Endodermal cell (in vitro differentiated cells): Measurements from ENCODE around the gene PLXNA2. TPM values are rescaled to one million over a fixed set of nuclear protein-coding genes. Genes with fewer than 3 reads are reported as not detected.

ENCODE experiments used
- DNase-seq: peaks from one replicate; pipeline ENCODE4 v3.0.0-alpha.2; 2017
- H3K27ac ChIP-seq: 2 replicates; pipeline ENCODE4 v1.5.1; 2013; ENCODE audit warnings: mild to moderate bottlenecking, low read depth, low read length, moderate library complexity
- H3K27me3 ChIP-seq: 2 replicates; pipeline ENCODE4 v1.6.1; 2013; ENCODE audit warnings: mild to moderate bottlenecking, low read length, moderate library complexity; ENCODE audit not compliant: insufficient read depth, control insufficient read depth, poor library complexity, severe bottlenecking
- H3K36me3 ChIP-seq: 2 replicates; pipeline ENCODE4 v1.7.0; 2013; ENCODE audit warnings: mild to moderate bottlenecking, low read length, moderate library complexity; ENCODE audit not compliant: control insufficient read depth, insufficient read depth
- H3K4me1 ChIP-seq: one replicate; pipeline ENCODE4 v1.7.0; 2013; ENCODE audit warnings: low read length; ENCODE audit not compliant: control insufficient read depth, insufficient read depth
- H3K4me3 ChIP-seq: 2 replicates; pipeline ENCODE4 v1.5.1; 2013; ENCODE audit warnings: mild to moderate bottlenecking, low read length, moderate library complexity
- H3K9ac ChIP-seq: 2 replicates; pipeline ENCODE4 v1.6.1; 2013; ENCODE audit warnings: mild to moderate bottlenecking, low read length, moderate library complexity; ENCODE audit not compliant: poor library complexity, severe bottlenecking; ENCODE audit errors: extremely low read depth
- H3K9me3 ChIP-seq: 2 replicates; pipeline ENCODE4 v1.6.1; 2013; ENCODE audit warnings: mild to moderate bottlenecking, low read length, moderate library complexity; ENCODE audit not compliant: control insufficient read depth
- H3K27ac Mint-ChIP-seq: 2 replicates; pipeline ENCODE4 v1.8.0; 2020; ENCODE audit warnings: mixed read lengths
- H3K27me3 Mint-ChIP-seq: 2 replicates; pipeline ENCODE4 v1.8.0; 2021; ENCODE audit warnings: mild to moderate bottlenecking, mixed read lengths; ENCODE audit not compliant: insufficient read depth
- H3K36me3 Mint-ChIP-seq: 2 replicates; pipeline ENCODE4 v1.8.0; 2020; ENCODE audit warnings: low read depth, mixed read lengths
- H3K4me1 Mint-ChIP-seq: 2 replicates; pipeline ENCODE4 v1.8.0; 2020; ENCODE audit warnings: mixed read lengths
- H3K4me3 Mint-ChIP-seq: 2 replicates; pipeline ENCODE4 v1.8.0; 2020; ENCODE audit warnings: mild to moderate bottlenecking, moderate library complexity, mixed read lengths
- H3K9me3 Mint-ChIP-seq: 2 replicates; pipeline ENCODE4 v1.8.0; 2020; ENCODE audit warnings: mild to moderate bottlenecking, mixed read lengths
- CTCF ChIP-seq: fragments of 200-600 bp; sonication (generic); conservative IDR thresholded peaks from 2 replicates; pipeline ENCODE4 v1.5.0; 2021; ENCODE audit warnings: antibody characterized with exemption, mild to moderate bottlenecking
- WGBS, 2 experiments: methylation state at CpG; one replicate each; pipeline versions ENCODE4 v1.1.5 to v1.1.7; 2013; ENCODE audit warnings: missing lambda C conversion rate in 2 of 2, mixed read lengths in 1 of 2; ENCODE audit not compliant: insufficient coverage in 1 of 2, insufficient read length in 1 of 2; 5-methylcytosine and 5-hydroxymethylcytosine counted together
- total RNA-seq, 2 donors: library from RNA; stranded (reverse); fragmentation: NEBNext Ultra II Directional in 1 of 2; extraction: Animal tissue kit (Norgen Biotek cat#: 25700) in 1 of 2; gene quantifications; 2 replicates in 1 of 2; 3 replicates in 1 of 2; pipeline ENCODE4 v1.2.1, GENCODE V29; 2021

PLXNA2 gene
- total RNA-seq, 2 donors from 2014 or later: 61.2 to 86.1 TPM

GRCh38 chr1:208029381-208030287, 214.6 kb downstream of the PLXNA2 start:
- Histone ChIP-seq H3K9me3 (no peaks in the 10 kb centered on the region), H3K36me3 (peaks cover 100% of the 10 kb centered on the region), H3K4me1 (no peaks in the 10 kb centered on the region), H3K27me3 (no peaks in the 10 kb centered on the region), H3K4me3 (no peak overlapping the region), H3K27ac (no peak overlapping the region), H3K9ac (no peak overlapping the region)
- 84 to 87% methylated on average over 9 to 13 of the region's 13 CpGs for WGBS, 2 experiments
- DNase-seq: no peak
- TF ChIP-seq CTCF: no peak
- H3K27ac Mint-ChIP-seq: no peak overlapping the region
- no peak overlapping the region for H3K4me3 Mint-ChIP-seq
- H3K36me3 Mint-ChIP-seq: peaks cover 83% of the 10 kb centered on the region
- no peaks in the 10 kb centered on the region for H3K27me3 Mint-ChIP-seq
- no peaks in the 10 kb centered on the region for H3K4me1 Mint-ChIP-seq
- H3K9me3 Mint-ChIP-seq: no peaks in the 10 kb centered on the region

GRCh38 chr1:208028526-208028925, 215.7 kb downstream of the PLXNA2 start:
- Histone ChIP-seq H3K9ac (no peak overlapping the region), H3K27ac (no peak overlapping the region), H3K4me1 (no peaks in the 10 kb centered on the region), H3K27me3 (no peaks in the 10 kb centered on the region), H3K9me3 (no peaks in the 10 kb centered on the region), H3K36me3 (peaks cover 94% of the 10 kb centered on the region), H3K4me3 (no peak overlapping the region)
- no peaks in the 10 kb centered on the region for H3K27me3 Mint-ChIP-seq
- peaks cover 77% of the 10 kb centered on the region for H3K36me3 Mint-ChIP-seq
- H3K27ac Mint-ChIP-seq: no peak overlapping the region
- no peak for DNase-seq
- no peaks in the 10 kb centered on the region for H3K9me3 Mint-ChIP-seq
- TF ChIP-seq CTCF: no peak
- no peaks in the 10 kb centered on the region for H3K4me1 Mint-ChIP-seq
- no peak overlapping the region for H3K4me3 Mint-ChIP-seq
- 95 to 96% methylated on average over 4 to 7 of the region's 7 CpGs for WGBS, 2 experiments

GRCh38 chr1:208027861-208028260, 216.3 kb downstream of the PLXNA2 start:
- H3K27me3 Mint-ChIP-seq: no peaks in the 10 kb centered on the region
- Histone ChIP-seq H3K9me3 (no peaks in the 10 kb centered on the region), H3K36me3 (peaks cover 89% of the 10 kb centered on the region), H3K27me3 (no peaks in the 10 kb centered on the region), H3K4me3 (no peak overlapping the region), H3K27ac (no peak overlapping the region), H3K4me1 (no peaks in the 10 kb centered on the region), H3K9ac (no peak overlapping the region)
- H3K4me1 Mint-ChIP-seq: peaks cover 5% of the 10 kb centered on the region
- no peak for DNase-seq
- TF ChIP-seq CTCF: no peak
- H3K27ac Mint-ChIP-seq: no peak overlapping the region
- H3K9me3 Mint-ChIP-seq: no peaks in the 10 kb centered on the region
- WGBS, 2 experiments: 96 to 100% methylated on average over 3 to 11 of the region's 11 CpGs
- H3K36me3 Mint-ChIP-seq: peaks cover 71% of the 10 kb centered on the region
- H3K4me3 Mint-ChIP-seq: no peak overlapping the region
